ENCODE data around the gene OR7D4. TPM values are rescaled to one million over a fixed set of nuclear protein-coding genes. Genes with fewer than 3 reads are reported as not detected.

OR7D4 gene
- polyA plus RNA-seq, 1 of the 3 experiments (the other 2 are of a cell fraction): not detected

GRCh38 chr19:9251236-9251635 is 31.8 kb upstream of the OR7D4 start:
- Histone ChIP-seq H3K4me3 (ENCODE audit: low read depth in 2 of 2, low read length in 1 of 2) (no peak overlapping the region), H3K4me1 (ENCODE audit: control insufficient read depth in 1 of 2, insufficient read depth in 2 of 2, low read depth in 1 of 2, low read length in 1 of 2) (no peaks in the 10 kb centered on the region), H3K27ac (ENCODE audit: low read depth in 2 of 2, low read length in 1 of 2) (no peak overlapping the region), H2AFZ (ENCODE audit: low read depth) (no peak overlapping the region), H4K20me1 (ENCODE audit: insufficient read depth) (no peaks in the 10 kb centered on the region), H3K9ac (no peak overlapping the region), H3K9me3 (no peaks in the 10 kb centered on the region), H3K4me2 (no peak overlapping the region), H3F3A (replicated peaks; ENCODE audit: insufficient read depth) (no peaks in the 10 kb centered on the region), H3K27me3 (ENCODE audit: insufficient read depth) (no peaks in the 10 kb centered on the region; the same call in 1 of the 2 replicates), H3K79me2 (ENCODE audit: insufficient read depth) (no peaks in the 10 kb centered on the region), H3K9me2 (no peaks in the 10 kb centered on the region), H3K36me3 (replicated peaks in 1 of 2; ENCODE audit: control insufficient read depth in 1 of 2, insufficient read depth in 2 of 2, low read length in 1 of 2) (no peaks in the 10 kb centered on the region)
- ChIA-PET POLR2A (no interaction called here), CTCF (no interaction called here)
- TF ChIP-seq JUND (IDR thresholded peaks at IDR 0.05): no peak
- no peak for TF ChIP-seq FOSL2 (IDR thresholded peaks at IDR 0.05; ENCODE audit: borderline replicate concordance, low read depth)
- TF ChIP-seq PBX3 (IDR thresholded peaks at IDR 0.05): no peak
- TF ChIP-seq RXRA (IDR thresholded peaks at IDR 0.05; ENCODE audit: borderline replicate concordance, low read depth): no peak
- no peak for TF ChIP-seq EZH2phosphoT487 (IDR thresholded peaks at IDR 0.05; ENCODE audit: borderline replicate concordance, low read depth)
- TF ChIP-seq RFX5 (IDR thresholded peaks at IDR 0.05; ENCODE audit: low read length): no peak
- no peak for TF ChIP-seq REST (IDR thresholded peaks at IDR 0.05; ENCODE audit: low read depth, low read length)
- TF ChIP-seq USF2 (IDR thresholded peaks at IDR 0.05; ENCODE audit: borderline replicate concordance, low read depth, low read length): no peak
- no peak for DNase-seq
- WGBS (ENCODE audit: low lambda C conversion rate): 1% methylated on average over 5 of the region's 5 CpGs

GRCh38 chr19:9250630-9251029 is 31.2 kb upstream of the OR7D4 start, which contains the start of gene OR7E24:
Gene OR7E24, plus strand, starts transcription at chr19:9250930. Its CDS starts 114 bp downstream, at chr19:9251044.
- H3K9me3 ChIP-seq: no peaks in the 10 kb centered on the region
- POLR2A ChIA-PET: no interaction called here
- CTCF ChIA-PET: no interaction called here
- no peaks in the 10 kb centered on the region; the same call in 1 of the 2 replicates for H3K27me3 ChIP-seq (ENCODE audit: insufficient read depth)
- no peaks in the 10 kb centered on the region for H3K36me3 ChIP-seq (replicated peaks in 1 of 2; ENCODE audit: control insufficient read depth in 1 of 2, insufficient read depth in 2 of 2, low read length in 1 of 2)
- WGBS (ENCODE audit: low lambda C conversion rate): 0% methylated on average over 1 of the region's 1 CpG
- H3F3A ChIP-seq (replicated peaks; ENCODE audit: insufficient read depth): no peaks in the 10 kb centered on the region
- no peak within 1 kb of the TSS for H3K9ac ChIP-seq
- H3K4me1 ChIP-seq (ENCODE audit: control insufficient read depth in 1 of 2, insufficient read depth in 2 of 2, low read depth in 1 of 2, low read length in 1 of 2): no peaks in the 10 kb centered on the region
- no peaks in the 10 kb centered on the region for H3K9me2 ChIP-seq
- no peaks in the 10 kb centered on the region for H3K79me2 ChIP-seq (ENCODE audit: insufficient read depth)
- H3K27ac ChIP-seq (ENCODE audit: low read depth in 2 of 2, low read length in 1 of 2): no peak within 1 kb of the TSS
- no peak for TF ChIP-seq FOXM1 (IDR thresholded peaks at IDR 0.05; ENCODE audit: low read depth)
- no peak for TF ChIP-seq MEF2A (IDR thresholded peaks at IDR 0.05; ENCODE audit: borderline replicate concordance, low read depth)
- no peak for TF ChIP-seq EZH2phosphoT487 (IDR thresholded peaks at IDR 0.05; ENCODE audit: borderline replicate concordance, low read depth)
- no peak for TF ChIP-seq NRF1 (IDR thresholded peaks at IDR 0.05; ENCODE audit: low read depth, low read length)
- no peak for TF ChIP-seq MXI1 (IDR thresholded peaks at IDR 0.05; ENCODE audit: low read depth, low read length)
- no peak for TF ChIP-seq TCF12 (IDR thresholded peaks at IDR 0.05)
- no peak for TF ChIP-seq MAX (IDR thresholded peaks at IDR 0.05; ENCODE audit: low read depth)
- no peak for TF ChIP-seq NFIC (IDR thresholded peaks at IDR 0.05; ENCODE audit: borderline replicate concordance)
- no peak for TF ChIP-seq ELF1 (IDR thresholded peaks at IDR 0.05)
- TF ChIP-seq CHD2 (IDR thresholded peaks at IDR 0.05; ENCODE audit: low read length, partially characterized antibody): no peak
- no peak for TF ChIP-seq FOSL2 (IDR thresholded peaks at IDR 0.05; ENCODE audit: borderline replicate concordance, low read depth)
- no peak within 1 kb of the TSS for H3K4me3 ChIP-seq (ENCODE audit: low read depth in 2 of 2, low read length in 1 of 2)
- no peak for DNase-seq
- no peaks in the 10 kb centered on the region for H4K20me1 ChIP-seq (ENCODE audit: insufficient read depth)
- H2AFZ ChIP-seq (ENCODE audit: low read depth): no peak within 1 kb of the TSS
- no peak within 1 kb of the TSS for H3K4me2 ChIP-seq
